ENCODE results near the gene CRAMP1.

Gene CRAMP1

DNA sequence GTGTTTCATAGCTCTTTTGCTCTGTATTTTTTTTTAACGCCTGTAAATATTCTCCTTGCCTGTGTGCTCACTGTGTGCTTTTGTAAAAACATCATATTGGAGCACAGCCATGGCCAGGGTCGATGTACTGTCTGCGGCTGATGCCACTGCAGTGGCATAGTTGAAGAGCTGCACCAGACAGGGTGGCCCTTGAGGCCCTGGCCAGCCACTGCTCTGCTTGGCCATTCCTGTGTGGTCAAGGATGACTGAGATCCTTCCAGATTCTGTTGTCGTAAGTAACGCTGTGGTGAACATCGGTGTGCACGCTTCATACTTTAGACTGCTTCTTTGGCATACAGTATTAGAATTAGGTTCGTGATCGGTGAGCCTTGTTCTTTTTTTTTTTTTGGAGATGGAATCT lies 14.6 kb downstream of the CRAMP1 start:
- no peak for TF ChIP-seq SIN3A (IDR thresholded peaks at IDR 0.05; ENCODE audit: borderline replicate concordance, insufficient read depth, low read length)
- no peak for TF ChIP-seq TAF1 (IDR thresholded peaks at IDR 0.05; ENCODE audit: borderline replicate concordance, insufficient read depth, low read length)

GRCh38 chr16:1630450-1631213 lies 18.5 kb downstream of the CRAMP1 start:
- TF ChIP-seq FOXP2 (optimal IDR thresholded peaks at IDR 0.05; ENCODE audit: borderline replicate concordance, extremely low read depth, extremely low read length, insufficient read depth) (no peak), SIN3A (IDR thresholded peaks at IDR 0.05; ENCODE audit: borderline replicate concordance, insufficient read depth, low read length) (no peak), TAF1 (IDR thresholded peaks at IDR 0.05; ENCODE audit: borderline replicate concordance, insufficient read depth, low read length) (no peak)

DNA sequence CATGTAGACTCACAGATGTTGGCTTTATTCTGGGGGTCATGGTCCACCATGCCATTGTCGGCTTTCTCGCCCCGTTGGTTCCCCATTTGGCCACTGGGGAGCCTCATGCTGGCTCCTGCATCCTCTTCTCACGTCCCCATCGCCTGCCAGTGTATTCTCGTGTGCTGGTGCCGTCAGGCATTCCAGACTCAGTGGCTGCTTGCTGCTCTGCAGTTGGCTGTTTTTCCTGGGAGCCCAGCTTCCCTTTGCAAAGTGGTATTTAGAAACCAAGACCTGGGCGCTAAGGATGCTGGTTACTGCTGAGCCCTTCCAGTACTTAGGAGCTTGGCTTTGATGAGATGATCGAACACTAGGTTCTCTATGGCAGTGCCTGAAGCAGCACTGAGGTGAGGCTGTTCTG lies 19.1 kb downstream of the CRAMP1 start:
- TF ChIP-seq POLR2AphosphoS5 (IDR thresholded peaks at IDR 0.05; ENCODE audit: low read depth, low read length) (no peak), SIN3A (IDR thresholded peaks at IDR 0.05; ENCODE audit: borderline replicate concordance, insufficient read depth, low read length) (no peak), TAF1 (IDR thresholded peaks at IDR 0.05; ENCODE audit: borderline replicate concordance, insufficient read depth, low read length) (no peak), REST (IDR thresholded peaks at IDR 0.05; ENCODE audit: insufficient read depth in 1 of 2, low read depth in 2 of 2, low read length in 2 of 2) (no peak), FOXP2 (optimal IDR thresholded peaks at IDR 0.05; ENCODE audit: borderline replicate concordance, extremely low read depth, extremely low read length, insufficient read depth) (no peak)

GRCh38 chr16:1631931-1632637 lies 19.9 kb downstream of the CRAMP1 start:
- TF ChIP-seq POLR2AphosphoS5 (IDR thresholded peaks at IDR 0.05; ENCODE audit: low read depth, low read length) (no peak), REST (IDR thresholded peaks at IDR 0.05; ENCODE audit: insufficient read depth in 1 of 2, low read depth in 2 of 2, low read length in 2 of 2) (no peak), SIN3A (IDR thresholded peaks at IDR 0.05; ENCODE audit: borderline replicate concordance, insufficient read depth, low read length) (no peak), TAF1 (IDR thresholded peaks at IDR 0.05; ENCODE audit: borderline replicate concordance, insufficient read depth, low read length) (no peak), FOXP2 (optimal IDR thresholded peaks at IDR 0.05; ENCODE audit: borderline replicate concordance, extremely low read depth, extremely low read length, insufficient read depth) (no peak)

DNA sequence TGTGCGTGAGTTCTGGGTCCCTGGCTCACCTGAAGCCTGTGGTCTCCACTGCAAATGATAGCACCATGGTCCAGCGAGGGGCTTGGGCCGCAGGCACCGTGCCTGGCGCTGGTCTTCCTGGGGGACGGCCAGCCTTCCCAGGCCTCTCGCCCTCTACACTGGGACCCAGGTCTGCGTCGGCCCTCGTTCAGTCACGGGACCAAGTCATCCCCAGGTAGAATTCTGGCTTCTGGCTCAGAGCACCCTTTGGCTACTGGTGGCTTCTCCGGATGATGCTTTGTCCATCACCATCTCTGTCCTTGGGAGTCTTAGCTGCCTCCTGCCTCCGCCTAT lies 20.4 kb downstream of the CRAMP1 start:
- no peak for TF ChIP-seq SIN3A (IDR thresholded peaks at IDR 0.05; ENCODE audit: borderline replicate concordance, insufficient read depth, low read length)

- TF ChIP-seq POLR2AphosphoS5 (IDR thresholded peaks at IDR 0.05; ENCODE audit: low read depth, low read length) = no peak
- TF ChIP-seq SIN3A (IDR thresholded peaks at IDR 0.05; ENCODE audit: borderline replicate concordance, insufficient read depth, low read length) = no peak
- no peak for TF ChIP-seq REST (IDR thresholded peaks at IDR 0.05; ENCODE audit: insufficient read depth in 1 of 2, low read depth in 2 of 2, low read length in 2 of 2)
- no peak for TF ChIP-seq FOXP2 (optimal IDR thresholded peaks at IDR 0.05; ENCODE audit: borderline replicate concordance, extremely low read depth, extremely low read length, insufficient read depth)
- TF ChIP-seq TAF1 (IDR thresholded peaks at IDR 0.05; ENCODE audit: borderline replicate concordance, insufficient read depth, low read length) = no peak
These were observed 21.1 kb downstream of the CRAMP1 start for GRCh38 chr16:1633310-1633709.
